Activated CD8-positive, alpha-beta memory T cell treated with anti-CD3 and anti-CD28 coated beads, Interleukin-2, amount 50 U/mL, for 24 hours (primary cell): ENCODE data around the gene GPR158.
"Not testable (repeated sequence)": the region's sequence is repeated elsewhere in the genome, so short reads cannot be mapped to it uniquely, and the experiment has no call there.

Experiments
- DNase-seq: peaks from one replicate; pipeline ENCODE4 v3.0.0-alpha.2; 2020; ENCODE audit errors: extremely low read depth

GPR158 gene

GRCh38 chr10:25304606-25305005 is 129.8 kb downstream of the GPR158 start:
- no peak for DNase-seq

- no peak for DNase-seq
Measured at GRCh38 chr10:25306386-25306785, 131.6 kb downstream of the GPR158 start.

DNA sequence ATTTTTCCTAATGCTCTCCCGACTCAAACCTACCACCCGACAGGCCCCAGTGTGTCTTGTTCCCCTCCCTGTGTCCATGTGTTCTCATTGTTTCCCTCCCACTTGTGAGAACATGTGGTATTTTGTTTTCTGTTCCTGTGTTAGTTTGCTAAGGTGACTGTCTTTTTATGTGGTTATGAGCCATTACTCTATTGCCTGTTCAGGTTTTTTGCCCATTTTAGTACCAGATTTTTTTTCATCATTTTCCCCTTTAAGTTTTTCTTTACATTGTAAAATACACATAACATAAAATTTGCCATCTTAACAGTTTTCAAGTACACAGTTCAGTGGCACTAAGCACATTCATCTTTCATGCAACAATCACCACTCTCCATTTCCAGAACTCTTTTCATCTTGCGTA is 133.5 kb downstream of the GPR158 start:
- DNase-seq = no peak

DNA sequence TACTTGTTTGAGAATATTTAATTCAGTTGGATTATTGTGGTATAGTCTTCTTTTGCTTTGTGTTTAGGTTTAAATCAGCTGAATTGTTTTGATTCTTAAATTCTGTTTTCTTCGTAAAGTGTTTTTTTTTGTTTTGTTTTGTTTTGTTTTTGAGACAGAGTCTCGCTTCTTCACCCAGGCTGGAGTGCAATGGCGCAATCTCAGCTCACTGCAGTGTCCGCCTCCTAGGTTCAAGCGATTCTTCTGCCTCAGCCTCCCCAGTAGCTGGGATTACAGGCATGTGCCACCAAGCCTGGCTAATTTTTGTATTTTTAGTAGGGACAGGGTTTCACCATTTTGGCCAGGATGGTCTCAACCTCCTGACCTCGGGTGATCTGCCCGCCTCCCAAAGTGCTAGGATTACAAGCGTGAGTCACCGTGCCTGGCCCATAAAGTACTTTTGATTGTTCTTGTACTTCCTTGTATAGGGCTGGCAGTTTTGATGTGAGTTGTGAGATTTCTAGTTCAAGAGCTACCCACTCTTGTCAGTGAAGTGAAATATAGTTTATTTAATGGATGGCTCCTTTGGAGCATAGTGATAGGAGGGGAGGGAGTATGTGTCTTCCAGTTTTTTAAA is 142.9 kb downstream of the GPR158 start:
- DNase-seq = not testable (repeated sequence)

- no peak for DNase-seq
Measured at GRCh38 chr10:25327273-25327672, 152.5 kb downstream of the GPR158 start.

DNA sequence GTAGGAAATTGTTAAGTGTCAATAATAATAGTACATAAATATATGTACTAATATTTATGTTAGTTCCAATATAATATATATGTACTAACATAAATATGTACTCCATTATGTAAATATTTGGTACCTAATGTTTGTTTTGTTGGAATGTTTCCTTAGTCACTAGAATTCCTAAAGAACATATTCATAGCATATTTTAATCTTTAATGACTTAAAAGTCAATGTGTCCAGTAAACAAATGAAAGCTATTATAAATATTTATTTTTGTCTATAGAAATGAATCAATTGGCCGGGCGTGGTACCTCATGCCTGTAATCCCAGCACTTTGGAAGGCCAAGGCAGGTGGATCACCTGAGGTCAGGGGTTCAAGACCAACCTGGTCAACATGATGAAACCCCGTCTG is 153.6 kb downstream of the GPR158 start:
- DNase-seq = no peak

DNA sequence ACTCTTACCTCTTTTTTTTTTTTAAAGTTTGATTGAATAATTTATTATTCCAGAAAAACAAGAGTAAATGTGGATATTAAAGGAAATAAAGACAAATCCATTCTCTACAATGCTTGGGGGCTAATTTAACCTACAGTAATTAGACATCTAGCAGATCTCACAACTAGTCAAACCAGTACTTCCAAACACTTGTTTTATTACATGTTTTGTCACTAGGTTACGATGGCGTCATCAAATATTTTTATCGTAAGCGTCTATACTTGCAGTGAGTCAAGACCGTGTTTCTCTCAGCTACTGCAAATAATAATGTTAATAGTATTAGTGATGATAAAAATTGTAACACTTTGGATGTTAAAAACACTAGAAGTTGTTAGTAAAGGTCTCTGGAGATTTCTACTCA is 154.8 kb downstream of the GPR158 start:
- not testable (repeated sequence) for DNase-seq

- DNase-seq = no peak
Measured at GRCh38 chr10:25334445-25334844, 159.6 kb downstream of the GPR158 start.

GRCh38 chr10:25336330-25336729 is 161.5 kb downstream of the GPR158 start:
- DNase-seq = no peak

GRCh38 chr10:25338271-25338670 is 163.5 kb downstream of the GPR158 start:
- DNase-seq = no peak

DNA sequence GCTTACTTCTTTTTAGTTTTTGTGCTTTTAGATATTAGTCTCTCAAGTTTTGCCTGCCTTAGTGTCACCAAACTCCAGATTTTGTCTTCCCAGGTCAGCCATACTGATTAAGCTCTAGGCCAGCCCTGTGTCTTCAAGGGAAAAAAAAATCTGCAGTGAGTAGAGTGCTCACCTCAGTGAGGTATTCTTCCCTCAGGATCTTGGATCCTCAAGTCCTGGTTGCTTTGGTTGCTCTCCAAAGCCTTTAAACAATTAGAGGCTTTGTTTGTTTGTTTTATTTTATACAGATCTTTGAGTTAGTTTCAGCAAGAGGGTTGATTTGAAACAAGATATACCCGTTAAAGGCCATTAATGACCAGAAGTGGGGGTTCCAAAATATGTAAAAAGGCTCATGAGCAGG is 165.2 kb downstream of the GPR158 start:
- no peak for DNase-seq

GRCh38 chr10:25349520-25349919 is 174.7 kb downstream of the GPR158 start:
- no peak for DNase-seq

- DNase-seq = no peak
Measured at GRCh38 chr10:25356609-25357008, 181.8 kb downstream of the GPR158 start.

DNA sequence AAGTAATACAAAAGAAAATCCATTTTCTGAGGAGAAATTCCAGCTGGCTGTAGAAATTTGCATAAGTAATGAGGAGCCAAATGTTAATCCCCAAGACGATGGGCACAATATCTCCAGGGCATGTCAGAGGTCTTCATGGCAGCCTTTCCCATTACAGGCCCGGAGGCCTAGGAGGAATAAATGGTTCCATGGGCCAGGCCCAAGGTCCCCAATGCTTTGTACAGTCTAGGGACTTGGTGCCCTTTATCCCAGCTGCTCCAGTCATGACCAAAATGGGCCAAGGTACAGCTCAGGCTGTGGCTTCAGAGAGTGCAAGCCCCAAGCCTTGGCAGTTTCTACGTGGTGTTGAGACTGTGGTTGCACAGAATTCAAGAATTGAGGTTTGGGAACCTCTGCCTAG is 182.5 kb downstream of the GPR158 start:
- no peak for DNase-seq

DNA sequence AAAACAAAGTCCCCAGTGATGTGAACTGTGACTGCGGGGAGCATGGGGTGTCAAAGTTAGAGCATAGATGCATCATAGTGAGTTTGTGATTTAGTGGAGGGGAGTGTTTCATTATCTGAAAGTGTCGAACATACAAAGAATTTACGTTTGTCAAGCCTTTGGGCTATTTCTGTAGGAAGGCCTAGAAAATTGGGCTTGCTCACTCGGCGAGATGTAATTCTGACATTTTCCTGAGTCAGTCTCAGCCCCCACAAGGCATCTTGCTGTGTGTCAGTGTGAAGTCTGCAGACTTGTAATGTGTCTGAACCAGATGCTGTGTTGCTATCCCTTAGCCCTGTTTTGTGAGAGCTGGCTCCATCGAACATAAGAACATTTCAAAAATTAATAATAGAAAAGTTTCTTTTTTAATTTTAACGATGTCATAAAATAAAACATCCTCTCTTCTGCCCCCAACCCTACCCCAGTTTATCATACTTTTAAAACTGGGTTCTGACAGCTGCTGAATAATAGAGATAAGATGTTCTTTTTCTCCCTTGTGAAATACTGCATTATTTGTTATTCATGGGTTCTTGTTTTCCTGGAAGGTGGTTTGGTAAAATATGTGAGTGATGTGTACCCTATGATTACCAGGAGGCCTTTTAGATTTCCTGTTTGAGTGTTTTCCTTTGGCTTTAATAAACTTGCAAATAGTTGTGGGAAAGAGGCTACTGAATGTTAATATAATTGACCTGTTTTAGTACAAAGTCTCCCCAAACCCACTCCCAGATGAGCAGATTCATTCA is 207.4 kb downstream of the GPR158 start:
- no peak for DNase-seq

GRCh38 chr10:25382901-25383300 is 208.1 kb downstream of the GPR158 start:
- not testable (repeated sequence) for DNase-seq

DNA sequence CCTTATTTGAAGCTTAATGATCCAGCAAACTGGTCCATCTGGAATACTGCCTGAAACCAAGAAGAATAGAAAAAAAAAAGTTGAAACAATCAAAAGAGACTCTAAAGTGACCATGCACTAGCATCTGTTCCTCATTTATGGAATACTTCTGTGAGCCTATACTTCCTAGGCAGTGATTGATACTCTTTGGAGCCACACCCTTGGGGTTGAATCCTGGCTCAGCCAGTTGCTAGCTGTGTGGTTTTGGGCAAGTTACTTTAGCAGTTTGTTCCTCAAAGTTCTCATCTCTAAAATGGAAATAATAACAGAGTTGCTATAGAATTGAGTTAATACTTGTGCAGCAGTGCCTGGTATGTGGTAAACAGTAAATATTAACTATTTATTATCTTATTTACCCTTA is 208.9 kb downstream of the GPR158 start:
- DNase-seq = no peak

DNA sequence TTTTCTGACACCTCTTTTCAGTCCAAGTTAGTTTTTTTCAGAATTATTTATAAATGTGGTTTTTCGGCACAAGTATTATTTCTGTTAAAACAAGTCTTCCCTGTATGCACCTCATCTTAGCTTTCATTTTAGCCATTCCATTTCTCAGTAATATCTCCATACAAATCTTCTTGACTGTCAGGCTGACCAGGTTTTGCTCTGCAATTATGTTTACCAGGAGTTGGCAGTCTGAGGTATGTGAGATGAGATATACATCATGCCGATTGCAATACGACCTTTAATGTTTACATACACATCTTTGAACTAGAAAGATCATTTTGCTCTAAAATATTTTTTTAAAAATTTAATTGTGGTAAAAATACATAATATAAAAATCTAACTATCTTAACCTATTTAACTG is 209.8 kb downstream of the GPR158 start:
- no peak for DNase-seq

- no peak for DNase-seq
Measured at GRCh38 chr10:25388188-25388861, 213.5 kb downstream of the GPR158 start.

GRCh38 chr10:25388862-25389206 is 214.0 kb downstream of the GPR158 start:
- no peak for DNase-seq

DNA sequence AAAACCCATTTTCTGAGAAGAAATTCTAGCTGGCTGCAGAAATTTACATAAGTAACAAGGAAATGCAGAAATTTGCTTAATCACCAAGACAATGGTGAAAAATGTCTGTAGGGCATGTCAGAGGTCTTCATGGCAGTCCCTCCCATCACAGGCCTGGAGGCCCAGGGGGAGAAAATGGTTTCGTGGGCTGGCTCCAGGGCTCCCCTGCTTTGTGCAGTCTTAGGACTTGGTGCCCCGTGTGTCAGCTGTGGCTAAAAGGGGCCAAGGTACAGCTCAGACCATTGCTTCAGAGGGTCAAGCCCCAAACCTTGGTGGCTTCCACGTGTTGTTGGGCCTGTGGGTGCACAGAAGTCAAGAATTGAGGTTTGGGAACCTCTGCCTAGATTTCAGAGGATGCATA is 215.9 kb downstream of the GPR158 start:
- no peak for DNase-seq

DNA sequence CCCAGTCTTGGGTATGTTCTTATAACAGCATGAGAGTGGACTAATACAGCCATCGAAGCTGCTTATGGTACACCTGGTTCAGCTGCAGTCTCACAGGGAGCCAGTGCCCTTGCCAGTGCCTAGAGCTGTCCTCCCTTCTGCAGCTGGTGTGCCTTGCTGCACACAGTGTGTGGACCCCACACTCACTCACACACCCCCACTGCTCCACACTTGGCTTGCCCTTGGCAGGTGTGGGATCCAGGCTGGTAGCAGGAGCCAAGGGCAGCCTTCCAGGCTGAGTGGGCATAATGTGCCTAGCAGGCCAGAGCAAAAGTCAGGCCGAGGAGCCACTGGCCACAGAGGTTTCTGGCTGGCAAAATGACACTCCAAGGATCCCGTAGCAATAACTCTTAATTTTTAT is 217.3 kb downstream of the GPR158 start:
- no peak for DNase-seq

DNA sequence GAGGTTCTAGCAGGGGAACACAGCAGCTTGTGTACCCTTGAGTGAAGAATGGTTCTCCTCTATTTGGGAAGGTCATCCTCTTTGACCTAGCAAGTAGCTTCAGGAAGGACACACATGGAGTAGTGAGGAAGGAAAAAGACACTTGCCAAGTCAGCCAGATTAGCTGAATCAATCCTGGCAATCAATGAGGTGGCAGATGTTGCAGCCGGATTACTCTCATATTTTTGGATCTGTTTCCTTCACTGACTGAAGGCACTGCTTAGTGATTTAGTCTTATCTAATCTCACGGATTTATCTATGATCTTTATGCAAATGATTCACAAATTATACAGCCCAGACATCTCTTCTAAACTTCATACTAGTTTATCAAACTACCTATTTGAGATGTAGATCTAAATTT is 218.8 kb downstream of the GPR158 start:
- no peak for DNase-seq
